Keratinocyte (primary cell): ENCODE measurements around the gene BBOX1.

ENCODE experiments used
- CTCF ChIP-seq, 3 experiments: IDR thresholded peaks in 1 of 3; conservative IDR thresholded peaks in 1 of 3; optimal IDR thresholded peaks in 1 of 3; 2 replicates in 2 of 3; 3 replicates in 1 of 3; pipeline versions ENCODE3 to v1.5.1; 2011; ENCODE audit warnings: low read length in 3 of 3, mild to moderate bottlenecking in 3 of 3, moderate library complexity in 2 of 3, control low read depth in 1 of 3, inconsistent platforms in 1 of 3; ENCODE audit not compliant: insufficient read depth in 2 of 3; ENCODE audit errors: extremely low read depth in 1 of 3
- EZH2 ChIP-seq: IDR thresholded peaks from one replicate; pipeline ENCODE4 v1.6.1; 2012; ENCODE audit warnings: inconsistent platforms, mild to moderate bottlenecking, low read length, moderate library complexity

GRCh38 chr11:27118949-27119348, 78.3 kb downstream of the BBOX1 start:
- no peak for TF ChIP-seq EZH2
- TF ChIP-seq CTCF (optimal IDR thresholded peaks at IDR 0.05 in 1 of 3, IDR thresholded peaks at IDR 0.05 in 1 of 3, conservative IDR thresholded peaks at IDR 0.05 in 1 of 3; ENCODE audit: extremely low read depth in 1 of 3, insufficient read depth in 2 of 3, low read length in 3 of 3), result no peak
